Cerebellar nuclear complex (tissue), 1 donor: ENCODE results near the gene GPC6.

Experiments
- DNase-seq, 2 experiments: peaks; one replicate each; lab custom pipeline; 2025; lab: John Stamatoyannopoulos, UW

The GPC6 gene

GRCh38 chr13:93847162-93847561 is 620.6 kb downstream of the GPC6 start:
- DNase-seq = no peak

GRCh38 chr13:93848247-93848646 is 621.6 kb downstream of the GPC6 start:
- DNase-seq = no peak

DNA sequence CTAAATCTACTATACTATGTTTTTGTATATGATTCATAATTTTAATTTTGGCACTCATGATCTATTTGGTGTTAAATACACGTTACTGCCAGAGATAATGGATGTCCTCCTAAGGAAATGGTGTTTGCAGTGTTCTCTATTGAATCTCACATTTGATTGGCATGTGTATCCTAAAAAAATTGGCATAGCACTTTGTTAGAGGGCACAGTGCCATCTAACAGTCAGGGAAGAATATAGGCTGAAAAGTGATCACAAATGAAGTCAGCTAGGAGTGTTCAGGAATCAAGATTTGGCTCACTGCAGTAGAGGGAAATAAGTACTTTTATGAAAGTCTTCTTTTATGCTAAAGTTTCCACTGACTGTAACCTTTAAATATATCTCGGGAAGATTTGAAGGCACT is 624.6 kb downstream of the GPC6 start:
- DNase-seq = no peak

GRCh38 chr13:93853912-93854311 is 627.3 kb downstream of the GPC6 start:
- DNase-seq = no peak

- no peak for DNase-seq
Measured at GRCh38 chr13:93857126-93857525, 630.5 kb downstream of the GPC6 start.

DNA sequence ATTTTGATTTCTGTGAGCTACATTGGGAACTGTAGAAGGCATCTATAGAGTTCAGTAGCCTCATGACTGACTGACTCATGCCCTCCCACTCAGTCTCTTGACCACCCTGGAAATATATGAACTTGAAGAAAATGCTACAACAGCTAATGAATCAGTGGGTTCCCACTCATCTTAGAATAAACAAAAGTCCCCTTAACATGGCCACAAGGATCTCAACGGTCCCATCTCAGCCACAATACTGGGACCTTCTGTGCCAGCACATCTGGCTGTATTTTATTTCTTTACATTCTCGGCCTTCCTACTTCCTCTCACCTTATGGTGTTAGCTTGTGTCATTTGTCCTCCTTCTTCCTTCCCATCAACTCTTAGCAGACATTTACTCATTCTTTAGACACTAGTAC is 633.1 kb downstream of the GPC6 start:
- DNase-seq = no peak

DNA sequence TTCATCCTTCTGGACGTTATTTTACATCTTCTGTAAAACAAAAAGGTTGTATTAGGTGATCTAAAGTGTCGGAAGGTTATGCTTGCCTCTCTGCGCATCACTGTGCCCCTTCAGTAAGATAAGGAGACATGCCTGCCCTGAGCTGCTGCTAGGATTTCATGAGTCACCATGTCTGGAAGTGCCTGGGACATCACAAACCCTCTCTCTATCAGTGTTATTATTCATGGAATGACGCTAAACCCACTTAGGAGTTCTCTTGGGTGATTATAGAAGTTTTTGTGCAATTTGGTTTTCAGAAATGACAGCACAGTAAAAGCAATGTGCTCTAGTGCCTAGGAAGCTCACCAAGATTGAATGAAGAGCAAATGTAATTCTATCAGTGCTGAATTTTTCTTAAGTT is 635.2 kb downstream of the GPC6 start:
- DNase-seq = no peak

GRCh38 chr13:93862259-93862658 is 635.7 kb downstream of the GPC6 start:
- no peak for DNase-seq

GRCh38 chr13:93865235-93865634 is 638.6 kb downstream of the GPC6 start:
- DNase-seq = no peak

- no peak for DNase-seq
Measured at GRCh38 chr13:93867481-93867880, 640.9 kb downstream of the GPC6 start.

GRCh38 chr13:93872376-93872775 is 645.8 kb downstream of the GPC6 start:
- no peak for DNase-seq

DNA sequence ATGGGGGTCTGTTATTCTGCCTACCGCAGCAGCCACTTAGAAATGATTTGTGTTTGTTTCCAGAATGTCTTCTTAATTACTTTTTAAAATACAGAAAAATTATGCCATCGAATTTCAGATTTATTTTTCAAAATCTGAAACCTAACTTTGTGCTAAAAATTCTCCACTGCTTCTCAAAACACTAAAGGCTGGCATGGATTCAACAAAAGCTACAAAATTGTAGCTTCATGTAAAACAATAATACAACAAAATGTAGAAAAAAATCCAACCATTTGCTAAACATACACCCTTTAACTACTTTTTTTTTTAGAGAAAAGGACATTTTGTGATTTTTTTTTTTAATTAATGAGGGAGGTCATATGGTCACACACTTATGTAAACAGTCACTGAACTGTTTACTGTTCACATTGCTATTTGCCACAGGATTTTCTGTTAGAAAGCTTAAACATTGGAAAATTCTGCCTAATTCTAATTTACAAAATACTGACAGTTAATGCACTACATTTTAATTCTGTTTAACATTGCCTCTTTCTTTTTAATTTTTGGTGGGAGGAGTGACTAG is 646.3 kb downstream of the GPC6 start:
- no peak for DNase-seq

DNA sequence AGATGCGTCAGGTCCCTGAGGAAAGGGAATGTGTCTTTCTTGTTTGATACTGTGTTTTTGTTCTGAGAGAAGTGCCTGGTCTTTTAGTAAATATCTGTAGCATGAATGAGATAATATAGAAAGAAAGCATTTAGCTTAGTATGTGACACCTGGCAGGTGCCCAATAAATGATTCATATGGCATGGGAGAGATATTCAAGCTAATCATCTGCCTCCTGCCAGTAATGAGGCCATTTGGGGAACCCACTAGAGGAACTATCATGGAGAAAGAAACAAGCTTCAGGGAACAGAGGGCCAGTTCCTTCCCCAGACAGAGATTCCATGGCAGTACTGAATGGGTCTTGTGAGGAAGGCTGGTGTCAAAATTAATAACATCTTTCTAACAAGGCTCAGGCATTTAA is 648.9 kb downstream of the GPC6 start:
- no peak for DNase-seq

GRCh38 chr13:93876236-93876635 is 649.6 kb downstream of the GPC6 start:
- no peak for DNase-seq

GRCh38 chr13:93878675-93879074 is 652.1 kb downstream of the GPC6 start:
- no peak for DNase-seq

DNA sequence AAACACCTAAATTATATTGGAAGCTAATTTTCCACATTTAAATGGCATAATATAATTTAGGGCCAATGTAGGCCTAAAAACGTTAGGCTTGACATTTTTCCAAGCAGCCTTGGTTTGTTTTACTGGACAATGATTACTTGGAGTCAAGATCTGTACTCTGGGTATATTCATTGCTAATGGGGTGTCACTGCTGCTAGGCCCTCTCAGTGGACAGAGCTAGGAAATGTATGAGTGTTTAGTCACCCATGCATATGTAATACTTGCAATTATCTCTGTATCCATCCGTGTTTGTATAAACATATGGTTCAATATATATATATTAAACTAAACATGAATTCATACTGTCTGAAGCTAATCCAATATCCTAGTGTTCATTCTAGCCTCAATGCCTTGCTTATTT is 654.8 kb downstream of the GPC6 start:
- DNase-seq = no peak

DNA sequence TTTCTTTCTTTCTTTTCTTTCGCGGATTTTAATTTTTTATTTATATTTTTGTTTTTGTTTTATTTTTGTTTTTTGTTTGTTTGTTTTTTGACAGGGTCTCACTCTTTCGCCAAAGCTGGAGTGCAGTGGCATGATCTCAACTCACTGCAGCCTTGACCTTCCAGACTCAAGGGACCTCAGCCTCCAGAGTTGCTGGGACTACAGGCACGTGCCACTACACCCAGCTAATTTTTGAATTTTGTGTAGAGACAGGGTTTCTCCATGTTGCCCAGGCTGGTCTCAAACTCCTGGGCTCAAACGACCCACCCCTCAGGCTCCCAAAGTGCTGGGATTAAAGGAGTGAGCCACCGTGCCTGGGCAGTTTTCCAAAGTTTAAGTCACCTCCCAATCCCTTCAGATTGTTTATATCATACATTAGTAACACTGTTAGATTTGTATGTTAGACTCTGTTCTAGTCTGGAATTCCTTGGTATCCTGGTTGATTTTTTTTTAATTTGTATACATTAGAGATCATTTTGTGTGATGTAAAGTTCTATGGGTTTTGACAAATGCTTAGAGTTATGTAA is 655.6 kb downstream of the GPC6 start:
- DNase-seq = no peak

GRCh38 chr13:93889430-93889951 is 662.9 kb downstream of the GPC6 start:
- no peak for DNase-seq

- DNase-seq = no peak
Measured at GRCh38 chr13:93899981-93900380, 673.4 kb downstream of the GPC6 start.

DNA sequence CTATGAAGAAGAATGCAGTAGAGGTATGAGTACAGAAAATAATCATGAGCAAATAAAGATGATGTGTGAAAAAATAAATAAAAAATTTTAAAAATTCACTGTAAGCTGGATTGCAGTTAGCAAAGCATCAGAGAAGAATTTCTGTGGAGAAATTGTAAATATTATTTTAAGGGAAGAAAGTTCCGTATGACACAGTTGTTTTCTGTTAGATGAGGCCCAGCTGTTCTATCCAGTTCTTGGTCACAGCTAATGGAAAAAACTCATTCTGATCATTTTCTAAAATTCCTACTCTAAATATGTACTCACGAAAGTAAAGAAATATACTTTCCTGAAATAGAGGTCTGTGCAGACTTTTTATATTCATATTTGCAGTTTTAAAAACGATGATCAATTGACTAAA is 674.1 kb downstream of the GPC6 start:
- DNase-seq = no peak

DNA sequence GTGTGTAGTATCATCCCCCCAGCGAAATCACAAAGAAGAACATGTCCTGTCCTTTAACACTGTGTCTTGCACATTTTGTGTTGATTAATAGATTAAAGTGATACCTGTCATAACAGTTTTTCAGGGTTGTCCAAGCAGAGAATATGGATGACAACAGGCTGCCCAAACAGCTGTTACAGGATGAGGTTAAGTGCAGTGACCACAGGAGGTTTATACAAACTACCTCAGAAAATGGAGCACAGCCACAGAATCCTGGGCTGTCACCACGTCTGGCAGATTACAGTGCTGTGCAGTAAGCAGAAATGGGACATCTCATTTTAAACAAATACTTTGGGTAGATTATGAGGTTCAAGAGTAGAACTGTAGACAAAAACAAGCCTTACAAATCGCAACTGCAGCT is 677.3 kb downstream of the GPC6 start:
- DNase-seq = no peak

- no peak for DNase-seq
Measured at GRCh38 chr13:93915269-93915809, 688.7 kb downstream of the GPC6 start.

GRCh38 chr13:93922063-93922855 is 695.7 kb downstream of the GPC6 start:
- no peak for DNase-seq
